ENCODE data around the gene CIAPIN1. TPM values are rescaled to one million over a fixed set of nuclear protein-coding genes. Genes with fewer than 3 reads are reported as not detected.
"Not testable (repeated sequence)": the region's sequence is repeated elsewhere in the genome, so short reads cannot be mapped to it uniquely, and the experiment has no call there.

CIAPIN1 gene
- total RNA-seq, 4 donors from 2014 or later, result 32.2 to 40.0 (median 35.7) TPM

GRCh38 chr16:57405097-57405496, 42.1 kb downstream of the CIAPIN1 start:
- Histone ChIP-seq H3K4me3 (no peak overlapping the region), H3K27ac (no peak overlapping the region), H3K27me3 (no peaks in the 10 kb centered on the region), H3K36me3 (no peaks in the 10 kb centered on the region), H3K4me1 (peaks cover 15% of the 10 kb centered on the region), H3K9me3 (no peaks in the 10 kb centered on the region)
- 78% methylated on average over 3 of the region's 3 CpGs for WGBS
- TF ChIP-seq EP300 (IDR thresholded peaks at IDR 0.05) (no peak), POLR2A (IDR thresholded peaks at IDR 0.05) (no peak), POLR2AphosphoS5 (IDR thresholded peaks at IDR 0.05) (no peak), CTCF (IDR thresholded peaks at IDR 0.05) (no peak)
- DNase-seq (ENCODE audit: low spot score in 2 of 2), result no peak

- DNase-seq (ENCODE audit: low spot score in 2 of 2), result no peak
- Histone ChIP-seq H3K27ac (no peak within 1 kb of the TSS), H3K4me1 (peaks cover 8% of the 10 kb centered on the region), H3K9me3 (no peaks in the 10 kb centered on the region), H3K4me3 (no peak within 1 kb of the TSS), H3K27me3 (no peaks in the 10 kb centered on the region), H3K36me3 (no peaks in the 10 kb centered on the region)
- no peak for TF ChIP-seq CTCF (IDR thresholded peaks at IDR 0.05)
- no peak for TF ChIP-seq POLR2AphosphoS5 (IDR thresholded peaks at IDR 0.05)
- no peak for TF ChIP-seq EP300 (IDR thresholded peaks at IDR 0.05)
- no peak for TF ChIP-seq POLR2A (IDR thresholded peaks at IDR 0.05)
- WGBS, result 75% methylated on average over 17 of the region's 17 CpGs
Observed at GRCh38 chr16:57403965-57404817, 43.0 kb downstream of the CIAPIN1 start, which contains the start of gene CCL17. Gene CCL17, plus strand, starts transcription at chr16:57404767. Its CDS starts 9,166 bp downstream, at chr16:57413933.

DNA sequence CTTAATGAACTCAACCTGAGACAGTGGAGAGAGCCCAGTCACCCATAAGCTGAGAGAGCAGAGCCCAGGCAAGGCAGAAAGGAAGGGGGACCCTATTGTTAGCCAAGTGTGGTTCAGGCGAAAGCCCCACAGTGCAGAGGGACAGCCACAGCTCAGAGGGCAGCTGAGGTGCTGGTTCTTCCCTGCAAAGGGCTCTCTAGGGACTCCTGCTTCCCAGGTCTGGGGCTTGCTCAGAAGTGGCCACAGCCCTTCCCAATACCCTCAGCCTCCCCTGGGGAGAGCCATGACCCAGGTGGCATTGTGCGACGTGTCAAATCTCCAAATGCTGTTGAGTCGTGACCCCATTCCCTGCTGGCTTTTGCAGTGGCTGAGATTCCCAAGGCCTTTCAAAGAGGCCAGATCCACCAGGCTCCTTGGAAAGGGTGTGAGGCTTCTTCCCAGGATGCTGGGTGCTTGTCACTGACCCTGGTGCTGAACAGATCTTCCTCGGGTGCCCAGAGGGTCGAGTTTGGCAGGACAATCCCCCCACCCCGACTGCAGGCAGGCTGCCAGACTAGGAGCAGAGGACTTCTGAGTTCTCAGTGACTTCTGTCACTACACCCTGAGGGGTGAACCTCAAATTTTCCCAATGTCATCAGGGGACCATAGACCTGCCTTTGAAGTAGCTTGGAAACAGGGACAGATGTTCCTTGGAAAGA, 45.1 kb downstream of the CIAPIN1 start:
- Histone ChIP-seq H3K36me3 (no peaks in the 10 kb centered on the region), H3K4me1 (peaks cover 6% of the 10 kb centered on the region), H3K4me3 (no peak overlapping the region), H3K27ac (no peak overlapping the region), H3K9me3 (no peaks in the 10 kb centered on the region), H3K27me3 (no peaks in the 10 kb centered on the region)
- DNase-seq (ENCODE audit: low spot score in 2 of 2), result no peak
- WGBS, result 27% methylated on average over 3 of the region's 7 CpGs
- TF ChIP-seq EP300 (IDR thresholded peaks at IDR 0.05), result no peak

DNA sequence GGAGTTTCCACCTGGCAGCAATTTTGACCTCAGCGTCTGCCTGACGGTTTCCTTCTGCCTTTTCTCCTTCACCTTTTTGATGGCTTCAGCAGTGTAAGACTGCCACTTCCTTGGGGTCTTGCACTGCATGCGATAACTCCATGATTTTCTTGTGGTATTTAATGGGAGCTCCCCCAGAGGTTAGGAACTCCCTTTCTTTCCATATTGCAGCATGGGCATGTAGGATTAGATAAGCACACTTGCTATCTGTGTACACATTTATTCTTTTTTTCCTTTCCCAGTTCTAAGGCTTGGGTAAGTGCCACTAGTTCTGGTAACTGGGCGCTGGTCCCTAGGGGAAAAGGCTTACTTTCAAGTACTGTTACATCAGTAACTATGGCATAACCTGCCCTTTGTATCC, 49.7 kb downstream of the CIAPIN1 start:
- DNase-seq (ENCODE audit: low spot score in 2 of 2); H3K36me3 ChIP-seq; H3K27me3 ChIP-seq; H3K27ac ChIP-seq; H3K4me3 ChIP-seq; H3K9me3 ChIP-seq: not testable (repeated sequence)
- WGBS, result 85% methylated on average over 4 of the region's 4 CpGs
- H3K4me1 ChIP-seq, result peaks cover 12% of the 10 kb centered on the region

- Histone ChIP-seq H3K4me1 (peaks cover 15% of the 10 kb centered on the region), H3K9me3 (no peaks in the 10 kb centered on the region), H3K36me3 (no peaks in the 10 kb centered on the region), H3K27me3 (no peaks in the 10 kb centered on the region), H3K27ac (no peak overlapping the region), H3K4me3 (no peak overlapping the region)
- TF ChIP-seq POLR2AphosphoS5 (IDR thresholded peaks at IDR 0.05) (no peak), POLR2A (IDR thresholded peaks at IDR 0.05) (no peak), CTCF (IDR thresholded peaks at IDR 0.05) (no peak), EP300 (IDR thresholded peaks at IDR 0.05) (no peak)
- no peak for DNase-seq (ENCODE audit: low spot score in 2 of 2)
- 92% methylated on average over 4 of the region's 4 CpGs for WGBS
Observed at GRCh38 chr16:57396786-57397185, 50.4 kb downstream of the CIAPIN1 start.

DNA sequence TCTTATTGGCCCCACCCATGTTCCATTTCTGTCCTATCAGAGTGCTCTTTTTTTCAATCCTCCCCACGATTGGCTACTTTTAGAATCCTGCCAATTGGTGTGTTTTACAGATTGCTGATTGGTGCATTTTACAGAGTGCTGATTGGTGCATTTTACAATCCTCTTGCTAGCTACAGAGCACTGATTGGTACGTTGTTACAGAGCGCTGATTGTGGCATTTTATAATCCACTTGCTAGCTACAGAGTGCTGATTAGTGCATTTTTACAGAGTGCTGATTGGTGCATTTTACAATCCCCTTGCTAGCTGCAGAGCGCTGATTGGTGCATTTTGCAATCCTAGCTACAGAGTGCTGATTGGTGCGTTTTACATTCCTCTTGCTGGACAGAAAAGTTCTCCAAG, 52.2 kb downstream of the CIAPIN1 start:
- Histone ChIP-seq H3K9me3 (no peaks in the 10 kb centered on the region), H3K4me1 (peaks cover 22% of the 10 kb centered on the region), H3K27me3 (no peaks in the 10 kb centered on the region), H3K4me3 (no peak overlapping the region), H3K27ac (no peak overlapping the region), H3K36me3 (no peaks in the 10 kb centered on the region)
- DNase-seq (ENCODE audit: low spot score in 2 of 2), result no peak
- TF ChIP-seq EP300 (IDR thresholded peaks at IDR 0.05) (no peak), POLR2A (IDR thresholded peaks at IDR 0.05) (no peak), POLR2AphosphoS5 (IDR thresholded peaks at IDR 0.05) (no peak), CTCF (IDR thresholded peaks at IDR 0.05) (no peak)
- 90% methylated on average over 5 of the region's 5 CpGs for whole genome bisulfite sequencing

Measured in suprapubic skin (tissue), 4 donors.